H1 (cell line): ENCODE results near the gene PLB1.

ENCODE experiments used
- CEBPB ChIP-seq: IDR thresholded peaks from 2 replicates; pipeline ENCODE4 v1.6.1; 2012; ENCODE audit warnings: low read depth, low read length
- EZH2 ChIP-seq: fragments of 200-600 bp; sonication (generic); IDR thresholded peaks from 2 replicates; pipeline ENCODE4 v1.7.1; 2012; ENCODE audit warnings: low read depth, mild to moderate bottlenecking, moderate library complexity, low read length, inconsistent platforms; ENCODE audit not compliant: severe bottlenecking
- GABPA ChIP-seq: IDR thresholded peaks from 2 replicates; pipeline ENCODE4 v1.6.1; 2011; ENCODE audit warnings: mild to moderate bottlenecking, low read length, moderate library complexity, borderline replicate concordance; ENCODE audit not compliant: insufficient read depth
- KDM4A ChIP-seq: IDR thresholded peaks from one replicate; pipeline ENCODE4 v1.7.1; 2012; ENCODE audit warnings: low read depth, mild to moderate bottlenecking, moderate library complexity, low read length, inconsistent platforms; ENCODE audit not compliant: severe bottlenecking
- POLR2A ChIP-seq, 2 experiments: IDR thresholded peaks; 1 replicate in 1 of 2; 2 replicates in 1 of 2; pipeline ENCODE4 v1.6.1; 2011; ENCODE audit warnings: low read depth in 2 of 2, low read length in 2 of 2, mild to moderate bottlenecking in 2 of 2; ENCODE audit errors: control extremely low read depth in 1 of 2
- RFX5 ChIP-seq: IDR thresholded peaks from 2 replicates; pipeline ENCODE4 v1.6.1; 2011; ENCODE audit warnings: low read depth, low read length, improper control_type of control experiment, borderline replicate concordance
- RXRA ChIP-seq: IDR thresholded peaks from 2 replicates; pipeline ENCODE4 v1.6.1; 2011; ENCODE audit warnings: low read depth, mild to moderate bottlenecking, low read length, moderate library complexity; ENCODE audit not compliant: insufficient read depth
- SIN3A ChIP-seq, 2 experiments: IDR thresholded peaks in 1 of 2; conservative IDR thresholded peaks in 1 of 2; 2 replicates each; pipeline ENCODE4 v1.6.1; 2011 to 2012; ENCODE audit warnings: low read length in 2 of 2, improper control_type of control experiment in 1 of 2, low read depth in 1 of 2, mild to moderate bottlenecking in 1 of 2
- ZNF274 ChIP-seq: IDR thresholded peaks from 2 replicates; pipeline ENCODE4 v1.7.0; 2012; ENCODE audit warnings: low read length, borderline replicate concordance; ENCODE audit errors: extremely low read depth
- TF ChIP-seq, protein P1 (sequence below): IDR thresholded peaks from 2 replicates; pipeline ENCODE4 v1.6.1; 2011; ENCODE audit warnings: low read length, improper control_type of control experiment
- TF ChIP-seq, protein P2 (sequence below), 3 experiments: IDR thresholded peaks; 1 replicate in 2 of 3; 2 replicates in 1 of 3; pipeline versions ENCODE4 v1.5.1 to v1.6.1; 2011; ENCODE audit warnings: low read length in 3 of 3, mild to moderate bottlenecking in 3 of 3, inconsistent platforms in 2 of 3, low read depth in 1 of 3, moderate library complexity in 1 of 3; ENCODE audit not compliant: insufficient read depth in 1 of 3; ENCODE audit errors: control extremely low read depth in 1 of 3
- TF ChIP-seq, protein P3 (sequence below): IDR thresholded peaks from 2 replicates; pipeline ENCODE4 v1.6.1; 2012; ENCODE audit warnings: low read length, inconsistent platforms

DNA sequence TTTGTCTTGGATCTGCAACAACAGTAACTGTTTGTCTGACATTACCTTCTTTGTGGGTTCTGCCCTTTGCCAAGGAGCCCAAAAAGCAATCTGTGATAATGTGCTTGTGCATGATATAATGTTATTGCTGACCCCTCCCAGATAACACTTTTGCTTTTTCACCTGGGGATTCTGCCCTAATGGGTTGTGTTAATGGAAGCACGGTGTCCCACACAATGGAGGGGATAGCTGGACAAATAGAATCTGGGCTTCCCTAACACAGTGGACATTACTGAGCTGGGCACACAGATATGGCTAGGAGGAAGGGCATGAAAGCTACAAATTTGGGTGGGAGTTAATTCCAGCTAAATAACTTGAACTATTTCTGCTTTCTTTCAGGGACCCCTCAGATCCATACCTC, 20.6 kb downstream of the PLB1 start:
- TF ChIP-seq, protein P1, sequence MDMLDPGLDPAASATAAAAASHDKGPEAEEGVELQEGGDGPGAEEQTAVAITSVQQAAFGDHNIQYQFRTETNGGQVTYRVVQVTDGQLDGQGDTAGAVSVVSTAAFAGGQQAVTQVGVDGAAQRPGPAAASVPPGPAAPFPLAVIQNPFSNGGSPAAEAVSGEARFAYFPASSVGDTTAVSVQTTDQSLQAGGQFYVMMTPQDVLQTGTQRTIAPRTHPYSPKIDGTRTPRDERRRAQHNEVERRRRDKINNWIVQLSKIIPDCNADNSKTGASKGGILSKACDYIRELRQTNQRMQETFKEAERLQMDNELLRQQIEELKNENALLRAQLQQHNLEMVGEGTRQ, result no peak
- TF ChIP-seq KDM4A, result no peak
- TF ChIP-seq, protein P2, sequence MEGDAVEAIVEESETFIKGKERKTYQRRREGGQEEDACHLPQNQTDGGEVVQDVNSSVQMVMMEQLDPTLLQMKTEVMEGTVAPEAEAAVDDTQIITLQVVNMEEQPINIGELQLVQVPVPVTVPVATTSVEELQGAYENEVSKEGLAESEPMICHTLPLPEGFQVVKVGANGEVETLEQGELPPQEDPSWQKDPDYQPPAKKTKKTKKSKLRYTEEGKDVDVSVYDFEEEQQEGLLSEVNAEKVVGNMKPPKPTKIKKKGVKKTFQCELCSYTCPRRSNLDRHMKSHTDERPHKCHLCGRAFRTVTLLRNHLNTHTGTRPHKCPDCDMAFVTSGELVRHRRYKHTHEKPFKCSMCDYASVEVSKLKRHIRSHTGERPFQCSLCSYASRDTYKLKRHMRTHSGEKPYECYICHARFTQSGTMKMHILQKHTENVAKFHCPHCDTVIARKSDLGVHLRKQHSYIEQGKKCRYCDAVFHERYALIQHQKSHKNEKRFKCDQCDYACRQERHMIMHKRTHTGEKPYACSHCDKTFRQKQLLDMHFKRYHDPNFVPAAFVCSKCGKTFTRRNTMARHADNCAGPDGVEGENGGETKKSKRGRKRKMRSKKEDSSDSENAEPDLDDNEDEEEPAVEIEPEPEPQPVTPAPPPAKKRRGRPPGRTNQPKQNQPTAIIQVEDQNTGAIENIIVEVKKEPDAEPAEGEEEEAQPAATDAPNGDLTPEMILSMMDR (IDR thresholded peaks at IDR 0.05; ENCODE audit: control extremely low read depth in 1 of 3, insufficient read depth in 1 of 3, low read depth in 1 of 3, low read length in 3 of 3), result no peak
- TF ChIP-seq CEBPB, result no peak
- TF ChIP-seq SIN3A (conservative IDR thresholded peaks at IDR 0.05 in 1 of 2, IDR thresholded peaks at IDR 0.05 in 1 of 2; ENCODE audit: low read depth in 1 of 2, low read length in 2 of 2), result no peak
- no peak for TF ChIP-seq ZNF274
- TF ChIP-seq GABPA, result no peak
- no peak for TF ChIP-seq RFX5
- no peak for TF ChIP-seq POLR2A (IDR thresholded peaks at IDR 0.05; ENCODE audit: control extremely low read depth in 1 of 2, low read depth in 2 of 2, low read length in 2 of 2)
- TF ChIP-seq, protein P3, sequence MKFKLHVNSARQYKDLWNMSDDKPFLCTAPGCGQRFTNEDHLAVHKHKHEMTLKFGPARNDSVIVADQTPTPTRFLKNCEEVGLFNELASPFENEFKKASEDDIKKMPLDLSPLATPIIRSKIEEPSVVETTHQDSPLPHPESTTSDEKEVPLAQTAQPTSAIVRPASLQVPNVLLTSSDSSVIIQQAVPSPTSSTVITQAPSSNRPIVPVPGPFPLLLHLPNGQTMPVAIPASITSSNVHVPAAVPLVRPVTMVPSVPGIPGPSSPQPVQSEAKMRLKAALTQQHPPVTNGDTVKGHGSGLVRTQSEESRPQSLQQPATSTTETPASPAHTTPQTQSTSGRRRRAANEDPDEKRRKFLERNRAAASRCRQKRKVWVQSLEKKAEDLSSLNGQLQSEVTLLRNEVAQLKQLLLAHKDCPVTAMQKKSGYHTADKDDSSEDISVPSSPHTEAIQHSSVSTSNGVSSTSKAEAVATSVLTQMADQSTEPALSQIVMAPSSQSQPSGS, result no peak
- TF ChIP-seq EZH2, result no peak
- TF ChIP-seq RXRA, result no peak
